ENCODE data around the gene CABP7.

CABP7 gene

GRCh38 chr22:29702000-29702930 lies 17.5 kb upstream of the CABP7 start:
- TF ChIP-seq CTCF (IDR thresholded peaks at IDR 0.05; ENCODE audit: low read depth, low read length, missing control alignments) = no peak
- no peak overlapping the region for H3K4me3 ChIP-seq (ENCODE audit: low read depth, low read length)
- DNase-seq (ENCODE audit: low read depth) = no peak

- no peak overlapping the region for H3K4me3 ChIP-seq (ENCODE audit: low read depth, low read length)
- DNase-seq (ENCODE audit: low read depth) = no peak
- TF ChIP-seq CTCF (IDR thresholded peaks at IDR 0.05; ENCODE audit: low read depth, low read length, missing control alignments) = no peak
Observed at GRCh38 chr22:29702931-29703501, 16.8 kb upstream of the CABP7 start.

- no peak for TF ChIP-seq CTCF (IDR thresholded peaks at IDR 0.05; ENCODE audit: low read depth, low read length, missing control alignments)
- DNase-seq (ENCODE audit: low read depth) = no peak
- no peak overlapping the region for H3K4me3 ChIP-seq (ENCODE audit: low read depth, low read length)
Observed at GRCh38 chr22:29703569-29704195, 16.1 kb upstream of the CABP7 start.

- no peak for TF ChIP-seq CTCF (IDR thresholded peaks at IDR 0.05; ENCODE audit: low read depth, low read length, missing control alignments)
- no peak overlapping the region for H3K4me3 ChIP-seq (ENCODE audit: low read depth, low read length)
- DNase-seq (ENCODE audit: low read depth) = no peak
Observed at GRCh38 chr22:29704528-29705285, 15.1 kb upstream of the CABP7 start.

- no peak for TF ChIP-seq CTCF (IDR thresholded peaks at IDR 0.05; ENCODE audit: low read depth, low read length, missing control alignments)
- no peak overlapping the region for H3K4me3 ChIP-seq (ENCODE audit: low read depth, low read length)
- DNase-seq (ENCODE audit: low read depth) = no peak
Observed at GRCh38 chr22:29705651-29706050, 14.2 kb upstream of the CABP7 start.

GRCh38 chr22:29706486-29706885 lies 13.3 kb upstream of the CABP7 start:
- H3K4me3 ChIP-seq (ENCODE audit: low read depth, low read length) = no peak overlapping the region
- TF ChIP-seq CTCF (IDR thresholded peaks at IDR 0.05; ENCODE audit: low read depth, low read length, missing control alignments) = no peak
- DNase-seq (ENCODE audit: low read depth) = no peak
